Measurements from ENCODE around the gene DDB1. TPM values are rescaled to one million over a fixed set of nuclear protein-coding genes. Genes with fewer than 3 reads are reported as not detected.

Gene DDB1
- total RNA-seq = 180 and 209 TPM in 2 replicates

DNA sequence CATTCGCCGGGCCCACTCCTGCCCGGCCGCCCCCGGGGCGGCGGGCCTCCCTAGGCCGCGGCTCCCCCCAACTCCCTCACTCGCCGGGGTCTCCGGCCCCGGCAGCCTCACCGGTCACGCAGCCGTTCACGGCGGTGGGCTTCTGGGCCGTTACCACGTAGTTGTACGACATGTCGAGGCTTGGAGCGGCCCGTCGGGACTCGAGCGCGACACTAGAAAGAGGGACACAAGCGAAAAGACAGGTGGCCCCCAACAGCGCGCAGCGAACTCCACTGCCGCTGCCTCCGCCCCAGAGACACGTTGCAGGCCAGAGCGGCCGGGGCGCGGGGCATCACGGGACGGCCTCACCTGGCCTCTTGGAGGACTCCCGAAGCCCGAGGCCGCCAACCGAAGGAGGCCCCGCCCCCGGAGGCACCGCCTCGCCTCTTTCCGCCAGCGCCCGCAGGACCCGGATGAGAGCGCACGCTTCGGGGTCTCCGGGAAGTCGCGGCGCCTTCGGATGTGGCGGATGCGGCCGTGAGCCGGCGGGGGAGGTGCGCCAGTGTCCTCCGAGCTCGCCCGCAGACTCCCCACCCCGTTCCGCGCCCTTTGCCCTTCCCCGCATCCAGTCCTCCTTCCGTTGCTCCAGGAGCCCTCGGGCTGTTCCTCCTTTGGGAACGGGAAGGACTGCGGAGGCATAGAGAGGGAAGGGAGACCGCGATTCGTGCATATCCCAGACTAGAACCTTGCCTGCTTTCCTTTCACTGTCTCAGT is at the start of gene DDB1, which contains the start of gene TKFC:
DDB1 (minus strand) TSS at position 309 of the 753 bp plus-strand sequence; CDS start at position 172, 137 bp downstream.
TKFC (plus strand) TSS at position 432 of the 753 bp plus-strand sequence. CDS start 1,501 bp downstream, outside the sequence.

DNA sequence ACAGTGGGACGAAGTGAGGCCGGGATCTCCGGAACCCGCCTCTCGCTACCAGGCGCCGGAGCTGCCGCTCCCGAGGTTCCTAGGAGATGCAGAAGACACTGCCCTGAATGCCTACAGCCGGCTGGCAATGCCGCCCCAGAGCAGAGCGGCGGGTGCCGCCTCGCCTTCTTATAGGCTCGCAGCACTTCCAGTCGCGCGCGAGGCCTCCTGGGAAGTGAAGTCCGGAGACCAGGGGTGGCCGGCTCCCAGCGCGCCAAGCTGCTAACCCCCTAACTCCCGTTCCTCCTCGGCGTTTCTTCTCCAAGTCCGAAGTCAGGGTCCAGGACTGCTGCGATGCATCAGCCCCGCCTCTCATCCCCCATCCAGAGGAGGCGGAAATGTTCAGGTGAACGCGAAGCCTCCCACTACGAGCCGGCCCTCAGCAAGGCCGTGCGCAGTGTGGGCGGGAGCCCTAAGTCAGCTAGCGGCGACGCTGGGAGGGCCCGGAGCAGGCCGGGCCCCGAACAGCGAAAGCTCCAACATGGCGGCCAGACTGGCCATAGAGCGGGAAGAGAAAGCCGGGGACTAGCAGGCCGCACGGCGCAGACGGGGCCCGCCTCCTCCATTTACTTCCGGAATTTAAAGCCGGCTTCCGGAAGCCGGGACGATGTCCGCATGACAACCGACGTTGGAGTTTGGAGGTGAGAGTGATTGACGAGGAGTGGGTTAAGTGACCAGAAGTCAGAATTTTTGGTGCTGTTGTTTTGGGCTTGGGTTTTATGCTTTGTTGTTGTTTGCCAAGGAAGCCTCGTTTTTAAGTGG is 29.0 kb upstream of the DDB1 start, which contains the start of the genes CYB561A3 and TMEM138:
CYB561A3 (minus strand) TSS at position 142 of the 801 bp plus-strand sequence. CDS start 5,169 bp downstream, outside the sequence.
TMEM138 (plus strand) TSS at position 634 of the 801 bp plus-strand sequence. CDS start 2,017 bp downstream, outside the sequence.

DNA sequence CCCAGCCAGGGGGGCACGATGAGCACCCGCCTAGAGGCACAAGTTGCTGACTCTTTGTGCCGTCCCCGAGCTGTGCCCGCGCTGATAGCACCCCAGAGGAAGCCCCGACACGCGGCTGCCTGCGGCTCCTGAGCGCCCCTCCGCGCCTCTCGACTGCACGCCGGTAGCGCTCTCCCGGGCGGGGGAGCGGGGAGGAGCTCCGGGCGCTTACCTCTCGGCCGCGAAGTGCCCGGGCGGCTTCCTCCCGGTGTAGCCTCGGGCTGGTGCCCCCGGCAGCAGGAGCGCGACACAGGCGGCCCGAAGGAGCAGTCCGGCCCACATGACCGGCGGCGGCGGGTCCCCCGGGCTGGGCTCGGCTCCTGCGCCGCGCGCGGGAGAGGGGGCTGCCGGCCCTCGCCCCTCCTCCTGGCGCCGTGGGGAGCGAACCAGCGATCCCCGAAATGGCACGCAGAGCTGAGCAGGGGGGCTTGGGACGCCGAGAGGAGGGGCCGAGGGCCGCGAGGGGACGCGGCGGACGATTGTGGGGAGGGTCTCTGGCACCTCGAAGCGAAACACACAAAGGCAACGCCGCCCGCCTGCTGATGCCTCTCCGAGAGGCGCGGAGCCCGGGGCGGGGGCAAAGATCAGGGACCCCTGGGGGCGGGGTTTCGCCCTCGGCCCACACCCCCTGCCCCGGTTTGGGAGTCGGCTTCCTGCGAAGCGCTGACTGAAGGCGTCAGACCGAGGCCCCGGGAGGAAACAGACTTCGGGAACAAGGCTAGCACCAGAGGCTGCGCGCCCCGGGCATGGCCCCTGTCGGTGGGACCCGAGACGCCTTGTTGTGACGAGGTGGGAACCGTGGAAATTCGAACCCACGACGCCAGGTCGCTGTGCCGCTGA is 37.9 kb downstream of the DDB1 start, which contains the start of gene VWCE:
VWCE (minus strand) TSS at position 600 of the 879 bp plus-strand sequence; CDS start at position 321, 279 bp downstream.

Other genes starting within 250 kb of the DDB1 start
- not detected in 2 replicates for gene CD5, start 230.6 kb downstream of the DDB1 start, total RNA-seq
- 9.7 TPM in 2 replicates for gene VPS37C, start 171.7 kb downstream of the DDB1 start, total RNA-seq
- not detected in 2 replicates for gene PGA3, start 129.6 kb downstream of the DDB1 start, total RNA-seq
- not detected in 2 replicates for gene PGA4, start 110.8 kb downstream of the DDB1 start, total RNA-seq
- gene PGA5, start 91.9 kb downstream of the DDB1 start, total RNA-seq = not detected in 2 replicates
- 2.2 and 4.4 TPM in 2 replicates for gene VWCE, start 37.8 kb downstream of the DDB1 start, total RNA-seq
- 27.8 and 30.3 TPM in 2 replicates for gene TKFC, start 123 bp upstream of the DDB1 start, total RNA-seq
- 102 and 118 TPM in 2 replicates for gene CYB561A3, start 28.8 kb upstream of the DDB1 start, total RNA-seq
- gene TMEM138, start 29.3 kb upstream of the DDB1 start, total RNA-seq = 32.8 and 42.8 TPM in 2 replicates
- 12.8 and 14.0 TPM in 2 replicates for gene TMEM216, start 59.5 kb upstream of the DDB1 start, total RNA-seq
- gene CPSF7, start 96.9 kb upstream of the DDB1 start, total RNA-seq = 26.2 and 26.3 TPM in 2 replicates
- gene SDHAF2, start 97.0 kb upstream of the DDB1 start, total RNA-seq = 38.5 and 67.4 TPM in 2 replicates
- gene LRRC10B, start 175.6 kb upstream of the DDB1 start, total RNA-seq = not detected in 2 replicates
- gene SYT7, start 248.0 kb upstream of the DDB1 start, total RNA-seq = 0.47 and 2.6 TPM in 2 replicates